ENCODE measurements around the gene GLIPR1. TPM values are rescaled to one million over a fixed set of nuclear protein-coding genes. Genes with fewer than 3 reads are reported as not detected.
A peak's percentile ranks its signal among the peaks of the same experiment; 100 is the strongest.
"Not testable (repeated sequence)": the region's sequence is repeated elsewhere in the genome, so short reads cannot be mapped to it uniquely, and the experiment has no call there.

The GLIPR1 gene
- total RNA-seq: 0.60 and 1.3 TPM in 2 replicates

- peak; percentile 60 to 95 for DNase-seq (ENCODE audit: low read depth in 2 of 2)
Observed at GRCh38 chr12:75480469-75480949, at the start of gene GLIPR1. Gene GLIPR1, plus strand, starts transcription at chr12:75480755. Its CDS starts 126 bp downstream, at chr12:75480881.

GRCh38 chr12:75432924-75433323 is 47.6 kb upstream of the GLIPR1 start:
- DNase-seq (ENCODE audit: low read depth in 2 of 2): no peak

GRCh38 chr12:75437564-75437963 is 43.0 kb upstream of the GLIPR1 start:
- DNase-seq (ENCODE audit: low read depth in 2 of 2): peak; percentile 58 to 74

DNA sequence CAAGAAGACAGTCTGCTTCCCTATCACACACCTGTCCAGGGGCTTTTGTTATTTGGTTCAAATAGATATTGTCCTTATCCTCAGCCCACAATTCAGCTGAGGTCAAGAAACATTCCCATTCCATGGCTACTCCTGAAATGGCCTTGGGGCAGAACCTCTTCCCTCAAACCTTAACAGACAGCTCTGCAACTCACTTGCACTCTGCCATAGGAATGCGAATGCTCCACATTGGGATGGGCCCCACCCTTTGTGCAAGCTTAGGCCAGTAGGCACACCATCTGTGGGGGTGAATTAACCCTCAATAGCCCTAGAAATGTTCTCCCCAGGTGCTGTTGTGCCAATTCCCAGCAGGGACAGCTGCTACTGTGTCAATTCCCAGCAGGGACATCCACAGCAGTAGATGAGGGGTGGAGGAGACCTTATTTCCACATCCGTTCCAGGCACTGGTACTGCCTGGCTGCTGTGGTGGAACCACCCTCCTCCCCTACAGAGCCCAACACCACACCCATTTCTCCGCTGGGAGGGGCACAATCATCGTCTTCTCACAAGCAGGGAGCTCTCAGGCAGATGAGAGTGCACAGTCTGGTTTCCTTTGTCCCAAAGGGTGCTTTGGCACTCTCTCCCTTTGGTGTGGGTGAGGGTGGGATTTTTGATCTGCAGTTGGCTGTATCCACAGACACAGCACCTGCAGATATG is 42.3 kb upstream of the GLIPR1 start:
- DNase-seq (ENCODE audit: low read depth in 2 of 2): no peak

- no peak for DNase-seq (ENCODE audit: low read depth in 2 of 2)
Observed at GRCh38 chr12:75439048-75439447, 41.5 kb upstream of the GLIPR1 start.

DNA sequence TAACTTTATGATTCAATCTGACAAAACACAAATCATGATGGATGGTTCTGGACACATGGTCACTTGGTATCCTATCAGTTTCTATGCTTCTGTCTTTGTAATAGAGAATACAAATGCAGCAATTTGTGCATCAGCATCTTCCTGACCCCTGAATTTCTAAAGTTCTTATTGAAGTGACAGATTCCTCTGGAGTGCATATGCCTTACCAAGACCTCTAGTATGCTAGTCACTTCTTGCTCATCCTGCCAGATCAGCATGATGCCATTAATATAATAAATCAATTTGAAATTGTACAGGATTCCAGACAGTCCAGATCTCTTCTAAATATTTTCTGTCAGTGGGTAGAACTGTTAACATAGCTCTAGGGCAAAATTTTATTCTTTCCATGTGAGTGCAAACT is 40.6 kb upstream of the GLIPR1 start:
- DNase-seq (ENCODE audit: low read depth in 2 of 2): no peak

- not testable (repeated sequence) for DNase-seq (ENCODE audit: low read depth in 2 of 2)
Observed at GRCh38 chr12:75441687-75442449, 38.7 kb upstream of the GLIPR1 start.

GRCh38 chr12:75442454-75442853 is 38.1 kb upstream of the GLIPR1 start:
- DNase-seq (ENCODE audit: low read depth in 2 of 2): not testable (repeated sequence)

GRCh38 chr12:75443709-75444108 is 36.8 kb upstream of the GLIPR1 start:
- DNase-seq (ENCODE audit: low read depth in 2 of 2): no peak

DNA sequence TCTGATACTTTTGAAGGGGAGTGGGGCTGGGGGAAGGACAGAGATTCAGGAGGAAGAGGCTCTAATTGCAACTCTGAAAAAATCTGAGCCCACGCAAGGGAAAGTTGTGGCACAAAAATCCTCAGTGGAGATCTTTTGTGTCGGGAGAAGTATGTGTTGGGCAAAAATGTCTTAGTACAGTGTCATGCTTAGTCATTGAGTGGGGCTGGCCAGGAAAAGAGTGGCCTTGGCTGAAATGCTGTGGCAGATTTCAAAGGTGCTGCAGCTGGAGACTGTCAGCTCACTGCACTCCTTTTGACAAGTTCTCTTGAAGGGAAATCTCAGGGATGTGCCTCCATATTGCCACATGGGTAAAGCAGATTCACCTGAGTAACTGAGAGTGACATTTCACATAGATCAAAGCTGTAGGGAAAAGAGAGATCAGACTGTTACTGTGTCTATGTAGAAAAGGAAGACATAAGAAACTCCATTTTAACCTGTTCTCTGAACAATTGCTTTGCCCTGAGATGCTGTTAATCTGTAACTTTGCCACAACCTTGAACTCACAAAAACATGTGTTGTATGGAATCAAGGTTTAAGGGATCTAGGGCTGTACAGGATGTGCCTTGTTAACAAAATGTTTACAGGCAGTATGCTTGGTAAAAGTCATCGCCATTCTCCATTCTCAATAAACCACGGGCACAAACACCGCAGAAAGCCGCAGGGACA is 36.0 kb upstream of the GLIPR1 start:
- peak in 1 of 2 donors; percentile 58 for DNase-seq (ENCODE audit: low read depth in 2 of 2)

- DNase-seq (ENCODE audit: low read depth in 2 of 2): not testable (repeated sequence)
Observed at GRCh38 chr12:75445137-75445507, 35.4 kb upstream of the GLIPR1 start.

DNA sequence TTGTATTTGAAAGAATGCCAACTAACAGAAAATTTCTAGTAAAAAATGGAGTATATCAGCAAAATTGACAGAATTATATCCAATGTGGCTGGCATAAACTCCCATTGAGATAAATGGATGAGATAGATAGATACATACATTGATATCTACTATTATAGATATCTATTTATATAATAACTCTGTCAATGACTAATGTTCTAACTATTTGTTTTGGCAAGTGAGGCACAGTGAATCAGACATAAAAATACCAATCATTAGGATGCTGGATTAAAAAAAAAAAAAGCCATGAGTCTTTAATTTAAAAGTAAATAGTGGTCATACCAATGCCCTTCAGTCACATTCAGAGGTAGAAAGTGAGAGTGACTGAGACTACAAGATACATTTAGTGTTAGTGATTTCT is 33.7 kb upstream of the GLIPR1 start:
- peak in 1 of 2 donors; percentile 71 for DNase-seq (ENCODE audit: low read depth in 2 of 2)

DNA sequence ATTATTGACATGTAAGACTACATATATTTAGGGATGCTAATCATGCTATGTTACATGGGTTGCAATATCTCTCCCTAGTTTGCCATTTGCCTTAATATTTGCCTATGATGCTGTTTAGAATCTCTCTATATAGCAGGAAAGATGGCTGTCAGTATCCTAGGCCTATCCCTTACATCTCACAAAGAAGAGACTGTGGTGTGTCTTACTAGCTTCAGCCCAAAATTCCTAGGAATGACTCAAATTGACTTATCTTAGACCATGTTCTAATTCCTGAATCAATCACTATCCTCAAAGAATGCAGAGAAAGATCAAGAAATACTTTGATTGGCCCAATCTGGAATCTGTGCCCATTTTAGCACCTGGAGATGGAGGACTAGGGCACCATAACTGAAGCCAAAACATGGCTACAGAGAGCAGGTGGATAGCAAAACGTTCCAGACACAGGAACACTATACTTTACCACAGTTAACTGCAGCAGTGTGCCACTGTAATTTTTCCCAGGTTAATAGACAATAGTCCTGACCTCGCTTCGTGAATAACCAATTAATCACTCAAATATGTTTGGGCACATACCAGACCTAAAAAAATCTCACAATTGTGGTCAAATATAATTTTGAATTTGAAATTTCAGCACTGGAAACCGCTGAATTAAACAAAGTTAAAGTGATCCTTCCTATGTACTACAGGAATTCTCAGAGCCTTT is 32.7 kb upstream of the GLIPR1 start:
- peak in 1 of 2 donors; percentile 7 for DNase-seq (ENCODE audit: low read depth in 2 of 2)

DNA sequence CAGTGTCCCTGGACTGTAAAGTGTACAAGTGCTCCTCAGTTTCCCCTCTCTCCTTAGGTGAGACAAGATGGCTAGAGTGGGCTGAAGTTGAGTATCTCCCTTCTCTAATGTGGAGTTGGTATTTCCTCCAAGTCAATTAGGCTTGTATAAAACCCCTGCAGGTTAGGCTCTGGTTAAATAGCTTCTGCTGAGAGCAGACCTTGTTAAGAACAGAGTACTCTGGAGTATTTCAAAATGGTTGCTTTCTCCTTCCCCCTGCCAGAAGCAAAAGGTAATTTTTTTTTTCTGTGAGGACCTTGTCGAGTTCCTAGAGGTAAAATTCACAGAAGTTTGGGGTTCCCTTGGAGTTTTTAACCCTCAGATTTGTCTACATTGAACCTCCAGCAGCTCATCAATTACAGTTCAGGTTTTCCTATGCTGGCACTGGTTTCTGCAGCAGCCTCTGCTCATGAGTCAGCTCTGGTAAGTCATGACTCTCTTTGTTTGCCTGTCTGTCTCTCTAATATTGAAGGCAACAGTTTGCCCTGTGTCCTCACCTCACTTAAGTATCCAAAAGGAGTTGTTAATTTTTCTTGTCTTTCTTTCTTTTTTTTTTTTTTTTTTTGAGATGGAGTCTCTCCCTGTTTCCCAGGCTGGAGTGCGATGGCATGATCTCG is 27.8 kb upstream of the GLIPR1 start:
- DNase-seq (ENCODE audit: low read depth in 2 of 2): peak; percentile 12 to 61

DNA sequence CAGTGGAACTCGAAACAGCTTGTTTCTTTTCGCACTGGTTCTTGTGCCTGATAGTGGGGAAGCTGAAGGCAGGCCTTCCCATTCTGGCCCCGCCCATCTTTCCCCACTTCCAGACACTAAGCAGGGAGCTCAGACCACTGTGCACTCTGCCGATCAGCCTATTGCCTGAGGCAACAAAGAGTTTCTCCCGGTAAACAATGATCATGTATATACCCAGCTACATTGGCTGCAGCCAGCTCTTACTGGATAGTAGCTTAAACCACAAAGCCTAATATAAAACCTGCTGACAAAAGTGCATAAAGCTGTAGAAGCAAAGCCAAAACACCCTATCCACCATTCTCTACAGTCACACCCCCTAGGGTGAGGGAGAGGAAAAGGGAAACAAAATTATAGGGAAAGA is 24.7 kb upstream of the GLIPR1 start:
- DNase-seq (ENCODE audit: low read depth in 2 of 2): no peak

DNA sequence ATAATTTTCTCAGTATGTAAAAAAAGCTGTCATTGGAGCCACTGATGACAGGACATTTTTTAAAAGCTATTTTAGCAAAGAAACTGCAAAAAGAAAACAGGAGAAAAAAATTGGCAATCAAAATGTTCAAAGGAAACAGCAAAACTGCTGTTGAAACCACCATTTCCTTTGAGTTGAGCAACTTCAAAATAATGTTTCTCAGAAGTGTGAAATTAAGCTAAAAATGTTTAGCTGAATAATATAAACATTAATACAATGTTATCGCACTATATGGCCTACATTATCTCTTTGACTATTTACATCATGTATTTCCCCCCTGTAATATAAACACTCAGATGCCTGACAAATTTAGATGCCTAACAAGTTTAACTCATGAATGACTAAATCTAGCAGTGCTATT is 23.4 kb upstream of the GLIPR1 start:
- peak in 1 of 2 donors; percentile 29 for DNase-seq (ENCODE audit: low read depth in 2 of 2)

- DNase-seq (ENCODE audit: low read depth in 2 of 2): not testable (repeated sequence)
Observed at GRCh38 chr12:75457866-75458265, 22.7 kb upstream of the GLIPR1 start.

DNA sequence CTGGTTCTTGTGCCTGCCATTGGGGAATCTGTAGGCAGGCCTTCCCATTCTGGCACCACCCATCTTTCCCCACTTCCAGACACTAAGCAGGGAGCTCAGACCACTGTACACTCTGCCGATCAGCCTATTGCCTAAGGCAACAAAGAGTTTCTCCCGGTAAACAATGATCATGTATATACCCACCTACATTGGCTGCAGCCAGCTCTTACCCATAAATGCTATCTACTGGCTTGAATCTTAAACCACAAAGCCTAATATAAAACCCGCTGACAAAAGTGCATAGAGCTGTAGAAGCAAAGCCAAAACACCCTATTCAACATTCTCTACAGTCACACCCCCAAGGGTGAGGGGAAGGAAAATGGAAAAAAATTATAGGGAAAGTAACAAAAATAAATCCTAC is 20.8 kb upstream of the GLIPR1 start:
- DNase-seq (ENCODE audit: low read depth in 2 of 2): no peak

DNA sequence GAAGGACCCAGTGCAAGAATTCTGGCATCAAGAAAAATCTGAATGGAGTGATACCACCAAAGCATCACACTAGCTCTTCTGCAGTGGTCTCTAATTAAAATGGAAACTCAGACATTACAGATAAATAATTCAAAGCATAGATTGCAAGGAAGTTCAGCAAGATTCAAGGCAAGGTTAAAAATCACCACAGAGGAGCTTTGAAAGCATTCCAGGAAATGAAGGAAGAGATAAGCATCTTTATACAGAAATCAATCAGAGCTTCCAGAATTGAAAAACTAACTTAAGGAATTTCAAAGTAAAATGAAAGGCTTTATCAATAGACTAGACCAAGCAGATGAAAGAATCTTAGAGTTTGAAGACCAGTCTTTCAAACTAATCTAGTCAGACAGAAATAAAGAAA is 20.4 kb upstream of the GLIPR1 start:
- DNase-seq (ENCODE audit: low read depth in 2 of 2): peak in 1 of 2 donors; percentile 45

DNA sequence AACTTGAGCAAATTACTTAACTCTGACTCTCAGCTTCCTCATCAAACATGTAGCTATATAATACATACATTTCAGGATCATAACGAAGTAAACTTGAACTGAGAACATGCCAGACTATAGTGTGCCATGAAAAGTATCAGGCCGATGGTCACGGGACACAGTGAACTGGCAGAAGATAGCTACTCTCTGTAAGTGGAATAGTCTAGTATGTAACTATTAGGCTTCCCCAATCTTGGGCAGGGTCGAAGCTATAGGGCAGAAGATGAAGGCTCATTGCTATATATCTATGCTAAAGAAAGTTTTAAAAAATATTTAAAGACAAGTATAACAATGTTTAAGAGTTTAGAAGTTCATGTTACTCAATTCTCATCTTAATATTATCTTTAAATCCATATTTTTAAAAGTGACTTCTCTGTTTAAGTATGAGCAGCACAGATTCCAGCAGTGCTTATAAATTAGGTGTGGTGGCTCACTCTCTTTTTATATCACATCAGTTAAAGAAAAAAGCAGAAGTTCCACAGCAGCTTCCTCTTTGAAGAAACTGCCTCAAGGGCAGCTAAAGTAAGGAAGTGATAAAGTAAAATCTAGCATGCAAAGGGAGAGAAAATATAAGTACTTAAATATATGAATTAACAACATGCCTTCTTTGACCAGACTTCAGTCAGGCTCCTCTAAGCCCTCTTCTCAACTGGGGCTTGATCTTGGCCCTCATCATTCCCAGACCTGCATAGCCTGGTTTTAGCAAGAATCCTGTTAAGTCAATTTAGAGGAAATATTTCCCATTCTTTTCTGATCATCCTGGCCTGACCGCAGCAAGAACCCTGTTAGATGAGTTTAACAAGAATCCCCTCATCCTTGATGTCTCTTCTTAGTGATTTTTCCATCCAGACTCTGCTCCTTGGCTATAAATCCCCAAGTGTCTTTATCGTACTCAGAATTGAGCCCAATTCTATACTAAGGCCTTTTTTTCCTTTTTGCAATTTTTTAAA is 8.4 kb upstream of the GLIPR1 start:
- no peak for DNase-seq (ENCODE audit: low read depth in 2 of 2)
